H1 (cell line): Measurements from ENCODE around the gene FKBP1B. TPM values are rescaled to one million over a fixed set of nuclear protein-coding genes. Genes with fewer than 3 reads are reported as not detected.

Experiments used
- KDM5A ChIP-seq: fragments of 200-600 bp; IDR thresholded peaks from 2 replicates; pipeline ENCODE4 v1.7.1; 2012; ENCODE audit warnings: mild to moderate bottlenecking, low read length, inconsistent platforms, mixed read lengths
- polyA plus RNA-seq, 7 experiments: library from polyadenylated mRNA; depleted of rRNA in 3 of 7; stranded (reverse) in 5 of 7; unstranded in 2 of 7; fragments of >200 nt in 5 of 7; fragments of 200-250 nt in 2 of 7; gene quantifications; 1 replicate in 5 of 7; 2 replicates in 1 of 7; 4 replicates in 1 of 7; pipeline versions ENCODE4 v1.2.1 to v1.2.3, GENCODE V29; 2011 to 2013; ENCODE audit warnings: missing spikeins in 2 of 7, mixed read lengths in 2 of 7
- total RNA-seq: library from RNA; stranded (reverse); fragmentation: NEBNext Ultra II Directional; extraction: Animal tissue kit (Norgen Biotek cat#: 25700); gene quantifications from 2 replicates; pipeline ENCODE4 v1.2.1, GENCODE V29; 2021
- TF ChIP-seq, protein P1 (sequence below): fragments of 300-600 bp; sonication (generic); IDR thresholded peaks from 2 replicates; pipeline ENCODE4 v1.7.1; 2012; ENCODE audit warnings: low read length, moderate library complexity, mild to moderate bottlenecking, inconsistent platforms; ENCODE audit not compliant: insufficient replicate concordance

Gene FKBP1B
- total and polyA plus RNA-seq, 2 of the 8 experiments (the other 6 are each of a cell fraction or from before 2014, with no cell fraction given) = 50.8 to 151 TPM

DNA sequence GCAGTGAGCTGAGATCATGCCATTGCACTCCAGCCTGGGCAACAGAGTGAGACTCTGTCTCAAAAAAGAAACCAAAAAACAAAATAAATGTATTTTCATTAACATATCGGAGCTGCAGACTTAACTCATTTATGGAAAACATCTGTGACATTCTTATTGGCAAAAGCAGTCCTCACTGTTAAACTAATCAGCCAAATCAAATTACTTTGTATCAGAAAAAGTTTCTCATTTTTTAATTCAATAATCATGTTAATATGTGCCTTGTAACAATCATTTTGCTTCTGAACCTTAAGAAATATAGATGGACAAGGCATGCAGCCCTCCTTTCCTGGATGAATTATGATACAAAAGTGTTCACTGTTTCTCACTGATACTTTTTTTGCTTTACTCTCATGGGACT, 53.1 kb downstream of the FKBP1B start (continued):
- TF ChIP-seq, protein P1, sequence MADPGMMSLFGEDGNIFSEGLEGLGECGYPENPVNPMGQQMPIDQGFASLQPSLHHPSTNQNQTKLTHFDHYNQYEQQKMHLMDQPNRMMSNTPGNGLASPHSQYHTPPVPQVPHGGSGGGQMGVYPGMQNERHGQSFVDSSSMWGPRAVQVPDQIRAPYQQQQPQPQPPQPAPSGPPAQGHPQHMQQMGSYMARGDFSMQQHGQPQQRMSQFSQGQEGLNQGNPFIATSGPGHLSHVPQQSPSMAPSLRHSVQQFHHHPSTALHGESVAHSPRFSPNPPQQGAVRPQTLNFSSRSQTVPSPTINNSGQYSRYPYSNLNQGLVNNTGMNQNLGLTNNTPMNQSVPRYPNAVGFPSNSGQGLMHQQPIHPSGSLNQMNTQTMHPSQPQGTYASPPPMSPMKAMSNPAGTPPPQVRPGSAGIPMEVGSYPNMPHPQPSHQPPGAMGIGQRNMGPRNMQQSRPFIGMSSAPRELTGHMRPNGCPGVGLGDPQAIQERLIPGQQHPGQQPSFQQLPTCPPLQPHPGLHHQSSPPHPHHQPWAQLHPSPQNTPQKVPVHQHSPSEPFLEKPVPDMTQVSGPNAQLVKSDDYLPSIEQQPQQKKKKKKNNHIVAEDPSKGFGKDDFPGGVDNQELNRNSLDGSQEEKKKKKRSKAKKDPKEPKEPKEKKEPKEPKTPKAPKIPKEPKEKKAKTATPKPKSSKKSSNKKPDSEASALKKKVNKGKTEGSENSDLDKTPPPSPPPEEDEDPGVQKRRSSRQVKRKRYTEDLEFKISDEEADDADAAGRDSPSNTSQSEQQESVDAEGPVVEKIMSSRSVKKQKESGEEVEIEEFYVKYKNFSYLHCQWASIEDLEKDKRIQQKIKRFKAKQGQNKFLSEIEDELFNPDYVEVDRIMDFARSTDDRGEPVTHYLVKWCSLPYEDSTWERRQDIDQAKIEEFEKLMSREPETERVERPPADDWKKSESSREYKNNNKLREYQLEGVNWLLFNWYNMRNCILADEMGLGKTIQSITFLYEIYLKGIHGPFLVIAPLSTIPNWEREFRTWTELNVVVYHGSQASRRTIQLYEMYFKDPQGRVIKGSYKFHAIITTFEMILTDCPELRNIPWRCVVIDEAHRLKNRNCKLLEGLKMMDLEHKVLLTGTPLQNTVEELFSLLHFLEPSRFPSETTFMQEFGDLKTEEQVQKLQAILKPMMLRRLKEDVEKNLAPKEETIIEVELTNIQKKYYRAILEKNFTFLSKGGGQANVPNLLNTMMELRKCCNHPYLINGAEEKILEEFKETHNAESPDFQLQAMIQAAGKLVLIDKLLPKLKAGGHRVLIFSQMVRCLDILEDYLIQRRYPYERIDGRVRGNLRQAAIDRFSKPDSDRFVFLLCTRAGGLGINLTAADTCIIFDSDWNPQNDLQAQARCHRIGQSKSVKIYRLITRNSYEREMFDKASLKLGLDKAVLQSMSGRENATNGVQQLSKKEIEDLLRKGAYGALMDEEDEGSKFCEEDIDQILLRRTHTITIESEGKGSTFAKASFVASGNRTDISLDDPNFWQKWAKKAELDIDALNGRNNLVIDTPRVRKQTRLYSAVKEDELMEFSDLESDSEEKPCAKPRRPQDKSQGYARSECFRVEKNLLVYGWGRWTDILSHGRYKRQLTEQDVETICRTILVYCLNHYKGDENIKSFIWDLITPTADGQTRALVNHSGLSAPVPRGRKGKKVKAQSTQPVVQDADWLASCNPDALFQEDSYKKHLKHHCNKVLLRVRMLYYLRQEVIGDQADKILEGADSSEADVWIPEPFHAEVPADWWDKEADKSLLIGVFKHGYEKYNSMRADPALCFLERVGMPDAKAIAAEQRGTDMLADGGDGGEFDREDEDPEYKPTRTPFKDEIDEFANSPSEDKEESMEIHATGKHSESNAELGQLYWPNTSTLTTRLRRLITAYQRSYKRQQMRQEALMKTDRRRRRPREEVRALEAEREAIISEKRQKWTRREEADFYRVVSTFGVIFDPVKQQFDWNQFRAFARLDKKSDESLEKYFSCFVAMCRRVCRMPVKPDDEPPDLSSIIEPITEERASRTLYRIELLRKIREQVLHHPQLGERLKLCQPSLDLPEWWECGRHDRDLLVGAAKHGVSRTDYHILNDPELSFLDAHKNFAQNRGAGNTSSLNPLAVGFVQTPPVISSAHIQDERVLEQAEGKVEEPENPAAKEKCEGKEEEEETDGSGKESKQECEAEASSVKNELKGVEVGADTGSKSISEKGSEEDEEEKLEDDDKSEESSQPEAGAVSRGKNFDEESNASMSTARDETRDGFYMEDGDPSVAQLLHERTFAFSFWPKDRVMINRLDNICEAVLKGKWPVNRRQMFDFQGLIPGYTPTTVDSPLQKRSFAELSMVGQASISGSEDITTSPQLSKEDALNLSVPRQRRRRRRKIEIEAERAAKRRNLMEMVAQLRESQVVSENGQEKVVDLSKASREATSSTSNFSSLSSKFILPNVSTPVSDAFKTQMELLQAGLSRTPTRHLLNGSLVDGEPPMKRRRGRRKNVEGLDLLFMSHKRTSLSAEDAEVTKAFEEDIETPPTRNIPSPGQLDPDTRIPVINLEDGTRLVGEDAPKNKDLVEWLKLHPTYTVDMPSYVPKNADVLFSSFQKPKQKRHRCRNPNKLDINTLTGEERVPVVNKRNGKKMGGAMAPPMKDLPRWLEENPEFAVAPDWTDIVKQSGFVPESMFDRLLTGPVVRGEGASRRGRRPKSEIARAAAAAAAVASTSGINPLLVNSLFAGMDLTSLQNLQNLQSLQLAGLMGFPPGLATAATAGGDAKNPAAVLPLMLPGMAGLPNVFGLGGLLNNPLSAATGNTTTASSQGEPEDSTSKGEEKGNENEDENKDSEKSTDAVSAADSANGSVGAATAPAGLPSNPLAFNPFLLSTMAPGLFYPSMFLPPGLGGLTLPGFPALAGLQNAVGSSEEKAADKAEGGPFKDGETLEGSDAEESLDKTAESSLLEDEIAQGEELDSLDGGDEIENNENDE = no peak
- TF ChIP-seq KDM5A = no peak
